Measurements from ENCODE around the gene FARS2. TPM values are rescaled to one million over a fixed set of nuclear protein-coding genes. Genes with fewer than 3 reads are reported as not detected.

Gene FARS2
- total and polyA plus RNA-seq, 2 of the 13 experiments (the other 11 are each of a cell fraction or from before 2014, with no cell fraction given) = 15.4 to 26.0 TPM

DNA sequence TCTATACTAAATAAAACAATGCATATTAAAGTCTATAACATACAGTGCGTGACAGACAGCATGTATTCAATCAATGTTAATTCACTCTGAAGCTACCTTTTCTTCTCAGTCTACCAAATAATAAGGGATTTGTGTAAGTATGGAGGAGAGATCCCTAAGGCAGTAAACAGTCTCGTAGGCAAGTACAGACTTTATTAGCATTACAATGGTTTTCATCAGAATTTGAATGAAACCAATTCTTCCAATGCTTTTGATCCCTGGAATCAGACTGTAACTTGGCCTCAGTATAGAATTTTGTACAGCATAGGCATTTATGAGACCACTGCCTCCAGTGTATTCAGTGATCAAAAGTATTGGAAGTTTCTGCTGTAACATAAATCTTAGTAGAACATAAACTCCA is 20.1 kb upstream of the FARS2 start:
- Histone ChIP-seq H3K36me3 (replicated peaks in 1 of 2; ENCODE audit: control insufficient read depth in 1 of 2, insufficient read depth in 2 of 2, low read length in 2 of 2) (peaks cover 14 to 43% of the 10 kb centered on the region in 2 experiments), H4K20me1 (ENCODE audit: insufficient read depth, low read length) (no peaks in the 10 kb centered on the region), H3K9ac (ENCODE audit: insufficient read depth, low read depth, low read length) (no peak overlapping the region), H3K9me3 (ENCODE audit: low read length) (no peaks in the 10 kb centered on the region), H3K4me2 (ENCODE audit: low read depth, low read length) (no peak overlapping the region), H2AFZ (ENCODE audit: low read length) (no peak overlapping the region), H3K4me1 (ENCODE audit: insufficient read depth, low read length) (peaks cover 9% of the 10 kb centered on the region), H3K27ac (ENCODE audit: extremely low read length, insufficient read depth, low read length) (no peak overlapping the region), H3K4me3 (replicated peaks in 1 of 3; ENCODE audit: insufficient read depth in 1 of 3, low read depth in 2 of 3, low read length in 3 of 3) (no peak overlapping the region), H3K79me2 (ENCODE audit: insufficient read depth, low read length) (peaks cover 26% of the 10 kb centered on the region), H3K27me3 (ENCODE audit: control insufficient read depth in 1 of 2, insufficient read depth in 2 of 2, low read length in 2 of 2) (no peaks in the 10 kb centered on the region)
- in situ Hi-C loops (cut with HindIII; ENCODE audit: extremely low pct_ligation_motif_present, low pct_unique_long_range_greater_than_20kb) (no loop called here), intact Hi-C loops (cut with micrococcal nuclease; ENCODE audit: unreplicated experiment) (no loop called here)
- 95% methylated on average over 2 of the region's 2 CpGs for WGBS (ENCODE audit: low lambda C conversion rate)
- BruUV-seq (replicated peaks) = no TSS peak
- DNase-seq (ENCODE audit: low spot score) (no peak), ATAC-seq (no peak), FAIRE-seq (peak; percentile 18)
- ChIA-PET POLR2A (no interaction called here), CTCF (ENCODE audit: low intra/inter-chr PET ratio, low total read pairs) (no interaction called here)
- TF ChIP-seq, protein P1, sequence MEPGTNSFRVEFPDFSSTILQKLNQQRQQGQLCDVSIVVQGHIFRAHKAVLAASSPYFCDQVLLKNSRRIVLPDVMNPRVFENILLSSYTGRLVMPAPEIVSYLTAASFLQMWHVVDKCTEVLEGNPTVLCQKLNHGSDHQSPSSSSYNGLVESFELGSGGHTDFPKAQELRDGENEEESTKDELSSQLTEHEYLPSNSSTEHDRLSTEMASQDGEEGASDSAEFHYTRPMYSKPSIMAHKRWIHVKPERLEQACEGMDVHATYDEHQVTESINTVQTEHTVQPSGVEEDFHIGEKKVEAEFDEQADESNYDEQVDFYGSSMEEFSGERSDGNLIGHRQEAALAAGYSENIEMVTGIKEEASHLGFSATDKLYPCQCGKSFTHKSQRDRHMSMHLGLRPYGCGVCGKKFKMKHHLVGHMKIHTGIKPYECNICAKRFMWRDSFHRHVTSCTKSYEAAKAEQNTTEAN (CRISPR knock-in tag; conservative IDR thresholded peaks at IDR 0.05) = no peak
- TF ChIP-seq JUN (CRISPR knock-in tag; IDR thresholded peaks at IDR 0.05) = no peak

DNA sequence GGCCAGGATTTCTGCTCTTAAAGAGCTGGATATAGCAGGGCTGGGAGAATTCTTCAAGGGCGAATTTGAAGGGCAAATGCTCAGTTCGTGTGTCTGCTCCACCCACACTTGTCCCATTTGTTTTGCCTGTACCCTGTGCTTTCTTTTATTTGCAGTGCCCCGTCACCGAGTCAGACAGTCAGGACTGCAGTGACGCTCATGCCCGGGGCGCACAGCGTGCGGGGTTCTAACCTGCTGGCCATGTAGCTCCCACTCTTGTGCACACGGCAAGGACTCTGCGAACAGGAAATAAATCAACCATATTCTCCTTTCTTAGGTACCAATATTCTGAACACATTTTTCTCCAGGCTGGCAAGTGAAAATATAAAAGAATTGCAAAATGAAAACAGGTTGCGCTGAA is 18.2 kb upstream of the FARS2 start:
- FAIRE-seq = no peak
- TF ChIP-seq ERF (CRISPR knock-in tag; IDR thresholded peaks at IDR 0.05) = no peak
- no peak for TF ChIP-seq FOXJ3 (CRISPR knock-in tag; IDR thresholded peaks at IDR 0.05; ENCODE audit: borderline replicate concordance)
- no peak for TF ChIP-seq ZSCAN25 (CRISPR knock-in tag; IDR thresholded peaks at IDR 0.05)
- TF ChIP-seq HHEX (CRISPR knock-in tag; IDR thresholded peaks at IDR 0.05) = no peak
- no peak for TF ChIP-seq REL (CRISPR knock-in tag; conservative IDR thresholded peaks at IDR 0.05)
- TF ChIP-seq, protein P2, sequence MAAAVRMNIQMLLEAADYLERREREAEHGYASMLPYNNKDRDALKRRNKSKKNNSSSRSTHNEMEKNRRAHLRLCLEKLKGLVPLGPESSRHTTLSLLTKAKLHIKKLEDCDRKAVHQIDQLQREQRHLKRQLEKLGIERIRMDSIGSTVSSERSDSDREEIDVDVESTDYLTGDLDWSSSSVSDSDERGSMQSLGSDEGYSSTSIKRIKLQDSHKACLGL (CRISPR knock-in tag; IDR thresholded peaks at IDR 0.05) = no peak
- no peak for TF ChIP-seq ZNF335 (CRISPR knock-in tag; IDR thresholded peaks at IDR 0.05)
- no peak for TF ChIP-seq MIXL1 (CRISPR knock-in tag; IDR thresholded peaks at IDR 0.05)
- no peak for TF ChIP-seq ZSCAN12 (CRISPR knock-in tag; IDR thresholded peaks at IDR 0.05)
- TF ChIP-seq ZFP37 (CRISPR knock-in tag; IDR thresholded peaks at IDR 0.05; ENCODE audit: borderline replicate concordance) = no peak
- no peak for TF ChIP-seq CHCHD3 (CRISPR knock-in tag; IDR thresholded peaks at IDR 0.05)
- TF ChIP-seq REXO4 (CRISPR knock-in tag; IDR thresholded peaks at IDR 0.05; ENCODE audit: borderline replicate concordance) = no peak
- no peak for TF ChIP-seq ZNF772 (CRISPR knock-in tag; IDR thresholded peaks at IDR 0.05)
- TF ChIP-seq, protein P3, sequence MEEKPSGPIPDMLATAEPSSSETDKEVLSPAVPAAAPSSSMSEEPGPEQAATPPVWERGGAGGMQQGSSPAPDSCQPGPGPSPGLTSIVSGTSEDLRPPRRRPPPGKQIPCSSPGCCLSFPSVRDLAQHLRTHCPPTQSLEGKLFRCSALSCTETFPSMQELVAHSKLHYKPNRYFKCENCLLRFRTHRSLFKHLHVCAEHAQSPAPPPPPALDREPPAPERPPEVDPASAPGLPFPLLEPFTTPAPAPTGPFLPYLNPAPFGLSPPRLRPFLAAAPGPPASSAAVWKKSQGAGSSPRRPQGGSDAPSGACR (CRISPR knock-in tag; IDR thresholded peaks at IDR 0.05) = no peak
- no peak for TF ChIP-seq ZNF761 (CRISPR knock-in tag; conservative IDR thresholded peaks at IDR 0.05)
- TF ChIP-seq AGO2 (optimal IDR thresholded peaks at IDR 0.05; ENCODE audit: low read depth, low read length) = no peak
- TF ChIP-seq KDM5B (CRISPR knock-in tag; IDR thresholded peaks at IDR 0.05; ENCODE audit: borderline replicate concordance) = no peak

More for the DNA sequence above, 18.2 kb upstream of the FARS2 start:
- no peak for DNase-seq (ENCODE audit: low spot score)
- in situ Hi-C loops (cut with HindIII; ENCODE audit: extremely low pct_ligation_motif_present, low pct_unique_long_range_greater_than_20kb) (no loop called here), intact Hi-C loops (cut with micrococcal nuclease; ENCODE audit: unreplicated experiment) (no loop called here)
- Histone ChIP-seq H3K9me3 (ENCODE audit: low read length) (no peaks in the 10 kb centered on the region), H3K4me2 (ENCODE audit: low read depth, low read length) (no peak overlapping the region), H3K4me3 (replicated peaks in 1 of 3; ENCODE audit: insufficient read depth in 1 of 3, low read depth in 2 of 3, low read length in 3 of 3) (no peak overlapping the region), H3K4me1 (ENCODE audit: insufficient read depth, low read length) (peaks cover 1% of the 10 kb centered on the region), H3K27me3 (ENCODE audit: control insufficient read depth in 1 of 2, insufficient read depth in 2 of 2, low read length in 2 of 2) (no peaks in the 10 kb centered on the region), H3K9ac (ENCODE audit: insufficient read depth, low read depth, low read length) (no peak overlapping the region), H3K79me2 (ENCODE audit: insufficient read depth, low read length) (peaks cover 39% of the 10 kb centered on the region), H3K27ac (ENCODE audit: extremely low read length, insufficient read depth, low read length) (no peak overlapping the region), H4K20me1 (ENCODE audit: insufficient read depth, low read length) (no peaks in the 10 kb centered on the region), H2AFZ (ENCODE audit: low read length) (no peak overlapping the region), H3K36me3 (replicated peaks in 1 of 2; ENCODE audit: control insufficient read depth in 1 of 2, insufficient read depth in 2 of 2, low read length in 2 of 2) (peaks cover 14 to 52% of the 10 kb centered on the region in 2 experiments)
- no TSS peak for BruUV-seq (replicated peaks)
- WGBS (ENCODE audit: low lambda C conversion rate) = 97% methylated on average over 12 of the region's 12 CpGs
- POLR2A ChIA-PET = no interaction called here
- no peak for ATAC-seq
- CTCF ChIA-PET (ENCODE audit: low intra/inter-chr PET ratio, low total read pairs) = no interaction called here

All from HepG2 (cell line).